Measurements from ENCODE around the gene CCDC85A.
A peak's percentile ranks its signal among the peaks of the same experiment; 100 is the strongest.

The CCDC85A gene

DNA sequence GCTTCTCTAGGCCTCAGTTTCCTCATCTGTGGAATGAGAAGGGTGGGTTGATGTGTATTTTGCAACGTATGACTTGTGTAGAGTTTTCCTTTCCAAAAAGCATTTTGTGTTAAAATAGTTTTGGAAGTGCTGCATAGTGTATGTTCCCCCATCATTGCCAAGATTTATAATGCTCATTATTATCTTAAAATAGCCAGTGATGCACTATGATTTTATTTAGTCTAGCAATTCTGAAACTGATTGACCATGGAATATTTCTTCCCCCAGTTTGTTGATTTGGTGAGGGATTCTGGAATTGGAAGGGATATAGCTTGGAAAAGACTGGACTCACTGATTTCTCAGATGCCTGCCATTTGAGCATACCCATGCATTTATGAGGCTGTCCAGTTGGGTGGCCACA is 130.6 kb downstream of the CCDC85A start:
- no peak for DNase-seq

DNA sequence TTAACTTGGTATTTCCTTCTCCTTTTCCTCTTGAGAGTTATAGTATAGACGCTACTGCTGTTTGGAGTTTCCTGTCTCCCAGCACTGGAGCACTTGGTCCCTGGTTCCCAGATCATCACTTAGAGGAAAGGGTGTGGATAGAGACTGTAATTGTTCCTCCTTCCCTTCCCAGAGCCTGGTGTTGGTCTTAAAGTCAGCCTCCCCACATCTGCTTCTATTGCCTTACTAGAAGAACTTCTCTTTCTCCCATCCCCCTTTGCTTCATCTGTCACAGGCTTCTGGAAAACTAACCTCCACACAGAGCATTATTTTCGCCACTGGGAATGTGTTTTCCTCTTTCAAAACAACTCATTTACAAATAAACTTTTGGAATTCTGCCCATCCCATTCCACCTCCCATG is 131.0 kb downstream of the CCDC85A start:
- no peak for DNase-seq

DNA sequence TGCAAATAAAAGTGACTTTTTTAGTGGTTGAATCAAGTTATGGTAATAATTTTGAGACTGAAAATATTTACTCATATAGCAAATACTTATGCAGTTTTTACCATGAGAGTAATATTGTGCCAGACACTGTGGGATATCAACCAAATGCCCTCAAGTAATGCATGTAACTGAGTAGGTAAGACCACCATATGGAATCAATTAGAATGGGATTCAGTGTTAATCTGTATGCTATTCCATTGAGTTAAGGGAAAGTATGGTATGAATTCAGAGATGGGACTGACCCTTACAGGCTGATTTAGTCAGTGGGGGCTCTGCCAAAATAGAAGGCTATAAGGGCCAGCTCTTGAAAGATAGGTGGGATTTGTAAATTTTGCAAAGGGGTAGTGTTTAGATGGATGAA is 131.6 kb downstream of the CCDC85A start:
- no peak for DNase-seq

DNA sequence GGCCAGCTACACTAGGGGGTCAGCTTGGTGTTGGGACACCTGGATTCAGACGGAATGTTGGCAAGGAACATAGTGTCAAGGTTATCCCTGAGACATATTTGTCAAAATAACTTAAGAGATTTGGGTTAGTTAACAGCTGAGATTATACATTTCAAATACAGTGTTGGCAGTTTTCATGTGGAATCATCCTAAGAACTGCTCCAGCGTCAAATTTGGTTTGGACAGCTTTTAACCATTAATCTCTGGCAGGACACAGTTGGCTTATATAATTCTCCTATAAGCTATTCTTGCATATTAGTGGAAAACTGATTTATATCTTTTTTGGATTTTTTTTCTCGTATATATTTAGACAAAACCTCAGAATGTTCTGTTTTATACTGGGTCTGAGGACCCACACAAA is 132.2 kb downstream of the CCDC85A start:
- DNase-seq: no peak

DNA sequence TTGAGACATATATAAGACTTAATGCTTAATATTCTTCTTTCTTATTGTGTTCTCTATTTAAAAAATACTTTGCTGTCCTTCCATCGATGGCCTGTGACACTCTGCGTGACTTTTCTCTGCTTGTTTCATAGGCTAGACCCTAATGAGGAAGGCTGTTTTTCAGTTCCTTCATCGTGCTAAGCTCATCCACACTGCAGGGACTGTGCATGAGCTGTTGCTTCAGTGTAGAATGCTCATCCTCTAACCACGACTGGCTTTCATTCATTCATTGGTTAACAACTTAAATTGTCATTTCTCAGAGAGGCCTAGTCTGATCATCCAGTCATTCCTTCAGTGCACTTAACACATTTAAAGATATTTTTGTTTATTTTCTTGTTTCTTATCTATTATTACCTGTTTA is 134.4 kb downstream of the CCDC85A start:
- DNase-seq: no peak

DNA sequence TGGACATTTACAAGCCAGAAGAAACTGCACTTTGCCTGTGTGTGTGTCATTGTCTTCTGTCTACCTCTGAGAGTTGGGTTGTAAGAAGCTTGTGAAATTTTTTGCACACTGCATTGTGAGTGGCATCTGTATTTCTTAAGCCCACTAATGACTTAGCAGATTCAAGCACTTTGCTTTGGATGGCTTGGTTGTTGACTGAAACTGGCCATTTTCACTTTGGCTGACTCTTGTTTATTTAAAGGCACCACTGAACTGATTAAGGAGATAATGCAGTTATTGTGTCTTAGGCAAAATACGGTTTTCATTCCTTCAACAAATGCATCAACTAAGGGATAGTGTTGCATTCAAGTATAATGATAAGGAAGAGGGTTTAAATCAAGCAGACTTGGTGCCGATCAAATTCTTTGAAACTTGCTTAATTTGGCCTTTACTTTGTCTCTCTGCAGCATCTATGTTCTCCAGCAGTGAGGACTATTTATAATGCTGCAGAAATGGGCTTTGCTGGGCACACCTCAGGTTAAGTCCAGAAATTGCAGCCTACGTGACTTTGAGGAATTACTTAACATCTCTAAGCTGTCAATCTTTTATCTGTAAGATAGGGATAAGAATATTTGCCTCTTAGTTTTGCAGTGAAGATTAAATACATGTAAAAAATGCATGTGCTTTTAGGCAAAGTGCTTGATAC is 142.0 kb downstream of the CCDC85A start:
- no peak for DNase-seq

DNA sequence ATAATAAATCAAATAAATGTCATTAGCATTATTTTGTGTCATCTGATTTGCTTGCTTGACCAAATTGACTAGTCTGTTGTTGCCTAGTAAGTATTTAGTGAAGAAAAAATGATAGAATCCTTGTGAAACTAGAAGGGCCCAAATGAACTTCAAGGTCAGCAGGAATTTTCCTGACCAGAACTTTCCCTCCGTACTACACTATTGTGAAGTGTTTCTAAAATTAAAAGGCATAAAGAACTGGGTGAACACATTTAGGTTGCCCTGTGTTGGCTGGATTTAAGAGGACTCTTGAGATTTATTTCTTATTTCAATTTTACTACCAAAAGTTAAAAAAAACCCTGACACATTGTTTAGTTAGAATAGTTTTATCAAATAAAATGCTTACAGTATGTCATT is 142.6 kb downstream of the CCDC85A start:
- DNase-seq: no peak

DNA sequence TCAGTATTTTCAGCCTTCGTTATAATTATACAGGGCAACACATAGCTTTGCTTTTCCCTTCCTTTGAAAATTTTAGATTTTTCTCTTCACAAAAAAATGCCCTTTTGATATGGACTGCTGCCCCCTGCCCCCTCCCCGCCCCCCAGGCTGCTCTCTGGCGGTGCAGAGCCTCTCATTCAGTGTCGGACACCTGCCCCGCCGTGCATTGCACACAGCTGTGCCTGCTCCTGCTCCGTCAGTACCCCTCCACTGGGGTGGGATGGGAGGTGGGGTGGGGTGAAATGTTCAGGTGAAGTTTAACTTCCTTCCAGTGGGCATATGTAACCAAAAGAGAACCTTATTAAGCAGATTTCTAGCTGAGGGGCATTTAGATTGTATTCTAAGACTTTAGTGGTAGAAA is 148.0 kb downstream of the CCDC85A start:
- no peak for DNase-seq

DNA sequence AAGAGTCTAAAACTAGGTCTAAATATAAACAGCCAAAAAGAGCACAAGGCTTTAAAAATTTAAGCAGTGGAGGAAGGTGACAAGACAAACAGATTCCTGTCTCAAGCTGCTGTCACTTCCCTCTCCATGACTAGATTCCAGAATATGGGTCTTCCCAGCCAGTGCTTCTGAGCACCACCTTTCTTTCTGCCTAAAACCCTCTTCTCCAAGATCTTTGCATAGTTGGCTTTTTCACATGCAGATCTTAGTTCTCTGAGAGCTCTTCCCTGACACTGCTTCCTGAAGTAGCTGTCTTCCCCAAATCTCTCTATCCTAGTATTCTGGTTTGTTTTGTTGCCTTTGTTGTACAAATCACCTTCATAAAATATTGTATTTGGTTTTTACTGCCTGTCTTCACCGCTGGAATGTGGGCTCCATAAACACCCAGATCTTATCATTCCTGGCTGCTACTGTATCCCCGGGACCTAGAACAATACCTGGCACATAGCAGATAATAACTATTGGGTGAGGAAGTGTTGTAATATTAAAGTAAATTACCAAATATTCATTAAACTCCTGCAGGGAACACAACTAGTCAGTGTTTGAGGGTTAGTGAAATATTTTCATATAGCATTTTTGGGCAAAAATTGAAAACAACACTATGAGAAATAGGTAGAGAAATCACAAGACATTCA is 150.2 kb downstream of the CCDC85A start:
- DNase-seq: no peak

DNA sequence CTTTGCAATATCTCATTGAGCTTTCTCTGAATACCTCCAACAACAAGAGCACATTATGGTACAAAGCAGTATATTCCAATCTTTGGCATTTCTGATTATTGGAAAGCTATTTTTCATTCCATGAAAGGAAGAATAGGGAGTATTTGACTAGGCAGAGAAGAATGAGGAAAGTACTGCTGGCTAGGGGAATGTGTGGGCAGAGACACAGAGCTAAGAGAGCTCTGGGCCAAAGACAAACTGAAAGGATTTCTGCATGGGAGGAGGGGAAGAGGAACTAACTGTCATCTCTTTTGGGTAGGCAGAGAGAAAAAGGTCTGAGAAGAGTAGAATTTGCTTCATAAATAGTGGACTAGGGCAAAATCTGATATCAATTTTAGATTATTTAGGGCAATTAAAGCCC is 150.8 kb downstream of the CCDC85A start:
- DNase-seq: peak; percentile 54

DNA sequence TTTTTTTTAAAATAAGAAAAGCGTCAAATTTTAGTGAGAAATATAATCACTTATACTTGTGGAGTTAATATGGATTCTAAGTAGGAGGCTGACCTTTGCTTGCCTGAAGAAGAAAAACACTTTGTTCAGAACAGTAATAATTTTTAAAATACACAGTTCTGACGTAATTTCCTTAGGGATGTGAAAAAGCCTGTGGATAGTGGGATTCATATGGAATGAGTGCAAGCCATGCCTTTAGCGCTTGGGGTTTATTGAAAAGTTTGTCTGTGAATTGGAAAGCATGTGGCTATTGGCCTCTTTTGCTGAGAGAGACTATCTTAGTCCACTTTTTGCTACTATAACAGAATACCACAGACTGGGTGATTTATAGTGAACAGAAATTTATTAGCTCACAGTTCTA is 151.3 kb downstream of the CCDC85A start:
- DNase-seq: no peak

DNA sequence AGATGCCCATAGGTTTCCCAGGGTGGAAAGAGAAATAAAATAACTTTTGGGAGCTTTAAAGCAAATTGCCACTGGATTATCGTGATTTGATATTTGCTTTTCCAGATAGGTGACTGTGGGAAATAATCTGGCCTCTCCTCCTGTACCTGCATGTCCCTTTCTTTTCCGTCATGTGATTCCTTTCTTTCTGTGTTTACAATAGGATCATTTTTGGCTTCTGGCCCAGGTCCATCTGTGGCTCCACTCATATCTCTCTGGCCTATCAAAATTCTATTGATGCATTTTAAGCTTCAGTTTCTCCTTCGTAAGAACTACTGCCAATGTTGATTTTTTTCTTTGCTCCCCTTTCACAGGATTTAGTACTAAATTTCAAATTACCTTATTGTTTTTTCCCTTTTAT is 153.6 kb downstream of the CCDC85A start:
- DNase-seq: no peak

DNA sequence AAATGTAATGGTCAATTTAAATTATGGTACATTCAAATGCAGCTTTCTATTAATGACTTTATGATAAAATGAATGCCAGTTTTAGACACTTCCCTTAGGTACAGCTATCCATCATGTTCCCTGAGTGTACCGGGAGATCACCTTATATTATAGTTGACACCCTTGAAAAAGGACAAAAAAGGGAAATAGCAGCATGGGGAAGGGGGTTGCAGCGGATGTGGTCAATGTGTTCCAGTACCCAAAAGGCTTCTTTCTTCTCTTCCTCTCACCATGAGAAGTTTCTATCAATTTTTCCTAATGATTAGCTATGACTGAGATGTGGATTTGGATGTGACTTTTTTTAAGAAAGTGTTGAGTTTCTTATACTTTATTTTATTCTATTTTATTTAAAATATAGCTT is 154.4 kb downstream of the CCDC85A start:
- no peak for DNase-seq

DNA sequence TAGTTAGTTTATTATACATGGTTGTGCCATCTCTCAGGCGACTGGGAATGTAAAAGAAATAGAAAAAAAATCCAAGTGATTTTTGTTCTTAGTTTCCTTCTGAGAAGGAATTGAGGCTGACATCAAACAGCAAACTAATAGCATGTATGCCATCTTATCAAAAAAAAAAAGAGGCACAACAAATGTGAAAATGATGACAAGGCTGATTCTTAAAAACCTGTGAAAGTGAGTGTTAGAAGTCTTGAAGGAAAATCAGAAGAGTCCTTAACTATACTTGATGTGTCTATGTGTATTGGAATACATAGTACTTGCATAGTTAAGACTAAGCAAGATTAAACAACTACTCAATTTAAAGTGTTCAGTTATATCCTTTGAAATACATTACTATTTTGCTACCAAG is 161.0 kb downstream of the CCDC85A start:
- DNase-seq: no peak

DNA sequence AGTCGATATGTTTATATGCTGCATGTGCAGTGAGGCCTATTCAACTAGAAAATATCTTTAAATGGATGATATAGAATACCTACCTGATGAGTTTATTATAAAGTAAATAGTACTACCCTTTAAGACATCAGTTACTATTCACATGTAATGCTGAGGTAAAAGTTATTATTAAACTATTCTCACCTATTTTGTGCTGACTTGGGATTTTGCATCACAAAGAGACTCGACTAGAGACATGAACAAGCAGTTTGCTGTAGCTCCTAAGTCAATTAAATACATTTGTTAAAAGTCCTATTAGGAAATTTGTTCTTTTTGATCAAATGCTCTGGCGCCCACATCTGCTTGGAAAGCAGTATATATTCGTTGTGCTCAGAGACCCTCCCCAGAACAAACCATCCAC is 164.1 kb downstream of the CCDC85A start:
- no peak for DNase-seq

DNA sequence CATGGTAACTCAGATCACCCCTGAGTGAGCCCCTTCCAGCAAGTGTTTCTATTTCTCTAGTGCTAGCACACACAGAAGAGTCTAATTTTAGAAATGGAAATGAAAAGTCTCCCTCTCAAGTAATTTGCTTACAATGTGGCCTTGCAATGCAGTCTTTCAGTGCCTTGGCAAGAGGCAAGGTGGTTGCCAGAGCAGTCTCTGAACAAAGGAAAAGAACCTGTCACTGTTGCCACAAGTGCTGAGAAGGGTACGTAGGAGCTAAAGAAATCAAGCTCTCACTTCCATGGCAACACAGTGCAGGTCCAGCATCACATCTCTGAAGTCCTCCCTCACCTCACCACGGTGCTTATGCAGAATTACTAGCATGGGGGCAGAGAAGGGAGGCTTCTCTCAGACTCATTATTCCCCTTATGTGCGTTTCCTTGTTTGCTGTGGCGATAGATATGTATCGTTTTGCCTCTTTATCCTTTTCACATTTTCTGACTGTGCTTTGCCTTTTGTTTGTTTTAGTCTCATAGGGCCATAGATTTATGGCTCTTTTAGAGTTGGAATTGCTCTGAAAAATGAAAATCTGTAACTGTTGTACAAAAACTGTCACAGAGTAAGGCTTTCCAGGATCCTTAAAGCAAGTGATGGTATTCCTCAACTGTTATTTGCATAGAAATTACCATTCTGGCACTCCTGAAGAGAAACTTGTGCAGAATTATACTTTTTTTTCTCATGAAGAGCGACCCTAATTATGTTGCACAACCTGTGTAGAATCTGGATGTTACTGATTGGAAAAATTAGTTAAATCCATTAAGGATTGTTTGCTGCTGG is 164.8 kb downstream of the CCDC85A start:
- no peak for DNase-seq

DNA sequence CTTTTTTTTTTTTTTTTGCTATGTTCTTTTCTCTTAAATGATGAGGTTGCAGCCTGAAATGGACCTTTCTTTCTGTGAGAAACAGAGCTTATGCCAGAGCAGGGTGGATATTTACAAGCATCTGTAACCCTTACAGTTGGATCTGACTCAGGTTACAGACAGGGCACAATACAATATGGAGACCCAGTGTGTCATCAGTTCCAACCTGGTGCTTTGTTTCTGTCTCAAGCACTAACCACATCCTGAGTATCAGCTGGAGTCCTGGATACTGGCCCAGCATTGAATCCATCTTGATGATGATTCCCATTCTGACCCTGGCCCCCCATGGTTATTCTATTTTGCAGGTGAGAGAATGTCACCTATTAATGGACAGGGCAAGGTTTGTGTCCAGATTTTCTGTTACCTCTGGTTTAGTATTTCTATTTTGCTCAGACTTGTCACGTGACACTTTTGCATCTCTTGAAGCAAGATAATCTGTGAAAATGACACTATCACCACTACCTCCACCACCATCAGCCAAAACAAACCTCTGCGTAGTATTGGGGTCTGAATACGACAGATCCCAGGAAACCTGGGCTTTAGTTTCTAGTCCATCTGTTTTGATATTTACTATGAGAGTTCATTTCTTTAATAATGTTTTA is 174.0 kb downstream of the CCDC85A start:
- no peak for DNase-seq

DNA sequence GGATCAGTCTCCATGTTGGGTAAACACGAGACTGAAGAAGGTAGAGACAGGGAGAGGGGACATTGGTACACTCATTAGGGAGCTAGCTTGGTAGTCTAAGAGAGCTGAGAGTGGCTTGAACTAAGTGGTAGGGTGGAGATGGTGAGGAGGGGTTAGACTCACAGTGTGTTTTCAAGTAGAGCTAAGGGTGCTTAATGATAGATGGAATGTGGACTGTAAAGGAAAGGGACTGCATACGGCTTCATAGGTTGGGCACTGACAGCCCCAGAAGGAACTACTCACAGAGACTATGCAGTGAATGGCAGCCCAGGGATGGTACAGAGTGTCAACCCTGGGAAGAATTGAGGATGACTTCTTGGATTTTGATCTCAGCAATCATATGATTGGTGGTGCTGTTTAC is 178.1 kb downstream of the CCDC85A start:
- DNase-seq: no peak

DNA sequence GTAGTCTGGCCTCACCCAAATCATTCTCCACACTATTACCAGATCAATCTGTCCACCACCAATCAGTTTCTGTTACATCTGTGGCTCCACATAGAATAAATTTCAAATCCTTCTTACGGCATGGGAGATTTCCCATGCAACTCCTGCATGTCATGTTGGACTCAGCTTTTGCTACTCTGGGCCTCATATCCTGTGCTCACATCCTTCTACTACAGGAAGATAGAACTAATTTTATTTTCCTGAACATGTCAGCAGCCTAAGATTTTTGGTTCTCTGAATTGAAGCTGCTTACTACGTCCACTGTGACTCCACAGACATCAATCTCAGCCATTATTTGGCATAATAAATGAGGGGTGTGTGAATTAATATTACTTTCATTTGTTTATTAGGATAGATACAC is 181.1 kb downstream of the CCDC85A start:
- no peak for DNase-seq

DNA sequence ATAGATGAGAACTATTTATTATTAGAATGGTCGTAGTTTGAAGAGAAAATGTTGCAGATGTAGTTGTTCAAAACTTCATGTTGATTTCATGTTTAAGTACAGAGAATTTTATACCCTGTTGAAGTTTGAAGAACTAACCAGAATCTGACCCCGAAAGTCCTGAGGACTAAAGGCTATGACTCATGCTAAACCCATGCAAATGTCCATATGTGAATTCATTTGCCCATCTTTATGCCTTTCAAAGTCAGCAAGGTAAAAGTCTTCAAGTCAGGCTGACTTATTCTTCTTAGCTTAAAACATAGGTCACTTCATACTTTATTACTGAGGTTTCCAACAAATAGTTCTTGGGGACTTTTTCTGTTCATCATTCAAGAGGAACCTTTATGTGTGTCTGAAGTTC is 185.5 kb downstream of the CCDC85A start:
- DNase-seq: no peak

DNA sequence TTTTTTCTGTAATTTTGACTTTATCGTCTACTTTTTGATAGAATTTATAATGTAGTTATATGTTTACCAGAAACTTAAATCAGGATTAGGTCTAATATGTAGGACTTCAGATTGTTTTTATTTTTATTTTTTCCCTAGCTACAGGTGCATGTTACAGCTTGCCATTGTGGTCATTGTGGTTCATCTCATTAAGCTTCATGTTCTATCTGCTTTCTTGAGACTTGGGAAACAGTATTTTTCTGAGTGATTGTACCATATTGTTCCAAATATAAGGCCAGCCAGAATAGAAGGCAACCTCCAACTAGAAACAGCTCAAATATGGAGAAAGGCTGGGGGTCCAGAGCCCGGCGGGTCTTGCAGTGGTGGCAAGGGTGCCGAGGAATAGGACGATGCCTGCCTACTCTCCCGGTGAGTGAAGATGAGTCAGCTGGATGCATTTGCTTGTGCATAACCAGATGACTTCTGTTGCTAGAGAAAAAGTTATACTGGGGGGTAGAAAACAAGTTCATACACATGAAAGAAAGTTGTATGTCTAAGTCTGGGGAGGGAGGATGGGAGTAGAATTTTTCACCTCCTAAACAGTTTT is 188.4 kb downstream of the CCDC85A start:
- no peak for DNase-seq

DNA sequence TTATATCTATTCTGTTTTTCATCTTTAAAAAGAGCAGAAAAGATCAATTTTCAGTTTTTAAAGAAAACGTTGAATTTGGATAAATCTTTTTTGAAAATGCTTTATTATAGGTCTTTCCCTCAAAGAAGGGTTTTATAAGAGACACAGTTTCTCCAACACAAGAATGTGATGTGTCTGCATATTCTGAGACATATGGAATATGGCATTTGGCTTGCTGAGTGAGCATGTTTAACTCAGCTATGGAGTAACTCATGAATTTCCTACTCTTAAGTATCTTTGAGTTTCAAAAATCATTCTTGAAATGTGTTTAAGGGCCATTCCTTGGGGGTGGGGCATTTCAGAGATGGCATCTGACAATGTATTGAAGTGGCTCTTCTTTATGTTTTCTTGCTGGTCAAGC is 191.5 kb downstream of the CCDC85A start:
- DNase-seq: no peak

Measured in kidney glomerular epithelial cell (primary cell).